ENCODE measurements around the gene CUL4B. TPM values are rescaled to one million over a fixed set of nuclear protein-coding genes. Genes with fewer than 3 reads are reported as not detected.
"Not testable (repeated sequence)": the region's sequence is repeated elsewhere in the genome, so short reads cannot be mapped to it uniquely, and the experiment has no call there.

CUL4B gene
- total RNA-seq, 1 donor from 2014 or later: 17.9 TPM

DNA sequence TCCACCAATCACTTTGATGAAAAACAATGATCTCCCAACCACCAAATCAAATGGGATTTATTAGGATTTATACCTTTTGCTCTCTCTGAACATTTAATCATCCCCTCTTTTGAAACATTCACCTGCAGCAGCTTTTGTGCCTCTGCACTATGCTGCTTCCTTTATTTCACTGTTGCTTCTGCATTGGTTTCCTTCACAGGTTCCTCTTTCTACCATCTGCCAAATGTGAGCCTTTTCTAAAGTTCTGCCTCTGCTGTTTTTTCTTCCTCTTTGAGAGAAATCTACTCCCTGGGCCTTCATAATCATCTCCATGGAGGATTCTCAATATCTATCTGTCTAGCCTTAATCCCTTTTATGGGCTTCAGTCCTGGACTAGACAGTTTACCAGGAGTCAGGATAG is 24.7 kb downstream of the CUL4B start:
- intact Hi-C loops (cut with DNase I): no loop called here
- no peak for DNase-seq (ENCODE audit: low spot score)

DNA sequence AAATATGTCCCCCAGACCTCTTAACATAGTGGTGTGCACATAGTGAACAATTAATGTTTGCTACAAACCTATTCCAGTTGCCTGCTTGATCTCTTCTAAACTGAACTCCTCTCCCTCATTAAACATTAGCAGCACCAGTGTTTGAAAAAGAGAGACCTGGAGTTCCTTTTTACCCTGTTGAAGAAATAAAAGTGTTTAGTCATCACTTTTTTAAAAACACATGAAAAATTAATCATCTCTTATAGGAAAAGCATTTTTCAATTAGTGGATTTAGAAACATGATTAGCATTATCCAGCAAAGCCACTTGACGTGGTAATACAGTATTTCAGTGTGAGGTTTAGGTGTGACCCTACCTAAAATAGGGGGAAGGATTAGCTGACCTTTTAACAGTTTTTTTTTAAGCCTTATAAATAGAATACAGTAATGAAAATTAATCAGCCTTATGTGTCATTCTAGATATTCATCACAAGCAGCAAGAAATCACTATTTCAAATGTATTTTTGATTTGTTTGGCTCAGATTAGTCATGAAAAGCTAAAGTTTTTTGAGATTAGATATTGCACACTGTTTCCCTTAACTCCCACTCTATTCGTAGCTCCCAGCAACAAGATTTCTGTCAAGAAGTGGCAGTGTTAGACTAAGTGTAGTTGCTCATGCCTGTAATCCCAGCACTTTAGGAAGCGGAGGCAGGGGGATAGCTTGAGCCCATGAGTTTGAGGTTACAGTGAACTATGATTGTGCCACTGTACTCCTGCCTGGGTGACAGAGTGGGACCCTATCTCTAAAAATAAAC is 26.2 kb downstream of the CUL4B start:
- intact Hi-C loops (cut with DNase I): no loop called here
- DNase-seq (ENCODE audit: low spot score): no peak

DNA sequence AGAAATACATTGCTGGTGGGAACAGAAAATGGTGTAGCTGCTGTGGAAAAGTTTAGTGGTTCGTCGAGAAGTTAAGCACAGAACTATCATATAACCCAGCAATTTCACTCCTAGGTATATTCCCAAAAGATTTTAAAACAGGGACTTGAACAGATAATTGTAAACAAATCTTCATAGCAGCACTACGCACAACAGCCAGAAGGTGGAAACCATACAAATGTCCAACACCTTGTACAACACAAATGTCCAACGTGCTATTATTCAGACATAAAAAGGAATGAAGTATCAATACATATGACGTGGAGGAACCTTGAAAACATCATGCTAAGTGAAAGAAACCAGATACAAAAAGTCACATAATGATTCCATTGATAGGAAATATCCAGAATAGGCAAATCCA is 37.9 kb downstream of the CUL4B start:
- no peak for DNase-seq (ENCODE audit: low spot score)
- intact Hi-C loops (cut with DNase I): no loop called here

DNA sequence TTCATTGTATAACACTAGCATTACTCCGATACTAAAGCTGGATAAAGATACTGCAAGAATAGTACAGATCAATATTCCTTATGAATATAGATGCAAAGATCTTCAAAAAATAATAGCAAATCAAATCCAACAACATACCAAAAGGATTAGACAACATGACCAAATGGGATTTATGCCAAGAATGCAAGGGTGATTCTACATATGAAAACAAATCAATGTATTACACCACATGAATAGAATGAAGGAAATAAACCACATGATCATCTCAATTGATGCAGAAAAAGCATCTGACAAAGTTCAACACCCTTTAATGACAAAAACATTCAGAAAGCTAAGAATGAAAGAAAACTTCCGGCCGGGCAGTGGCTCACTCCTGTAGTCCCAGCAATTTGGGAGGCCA is 42.8 kb downstream of the CUL4B start:
- no peak for DNase-seq (ENCODE audit: low spot score)
- intact Hi-C loops (cut with DNase I): no loop called here

DNA sequence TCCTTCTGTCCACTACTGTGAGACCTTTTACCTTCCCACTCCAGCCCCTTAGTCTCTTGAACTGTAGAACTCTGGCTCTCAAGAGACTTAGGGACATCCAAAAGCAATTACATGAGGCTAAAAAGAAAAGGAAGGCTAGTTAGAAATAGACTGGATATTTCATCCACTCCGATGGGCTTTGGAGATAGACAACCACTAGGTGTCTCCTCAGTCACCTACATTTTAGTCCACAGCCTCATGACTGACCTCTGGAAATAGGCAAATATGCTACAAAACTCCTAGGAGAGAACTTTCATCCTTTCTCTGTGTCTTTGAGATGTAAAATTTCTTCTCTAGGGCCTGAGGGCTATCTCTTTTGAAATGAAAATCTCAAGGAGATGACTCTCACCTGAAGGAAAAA is 46.5 kb downstream of the CUL4B start:
- intact Hi-C loops (cut with DNase I): no loop called here
- no peak for DNase-seq (ENCODE audit: low spot score)

DNA sequence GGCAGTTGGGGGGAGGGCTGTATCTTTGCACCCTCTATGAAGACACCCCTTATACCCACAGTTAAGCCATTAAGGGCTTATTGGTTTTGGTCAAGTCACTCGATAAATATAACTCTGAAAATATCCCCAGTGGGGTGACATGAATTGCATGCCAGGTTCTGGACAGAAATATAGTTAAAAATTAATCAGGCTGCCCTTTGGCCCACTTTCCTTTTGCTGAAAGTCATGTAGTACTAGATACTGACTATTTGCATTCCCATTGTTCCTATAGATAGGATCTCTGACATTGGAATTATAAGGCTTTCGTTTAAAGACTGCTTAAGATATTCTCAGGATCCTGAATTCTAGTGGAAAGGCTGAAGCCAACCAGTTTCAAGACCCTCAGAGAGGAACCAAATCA is 48.1 kb downstream of the CUL4B start:
- intact Hi-C loops (cut with DNase I): no loop called here
- DNase-seq (ENCODE audit: low spot score): no peak

DNA sequence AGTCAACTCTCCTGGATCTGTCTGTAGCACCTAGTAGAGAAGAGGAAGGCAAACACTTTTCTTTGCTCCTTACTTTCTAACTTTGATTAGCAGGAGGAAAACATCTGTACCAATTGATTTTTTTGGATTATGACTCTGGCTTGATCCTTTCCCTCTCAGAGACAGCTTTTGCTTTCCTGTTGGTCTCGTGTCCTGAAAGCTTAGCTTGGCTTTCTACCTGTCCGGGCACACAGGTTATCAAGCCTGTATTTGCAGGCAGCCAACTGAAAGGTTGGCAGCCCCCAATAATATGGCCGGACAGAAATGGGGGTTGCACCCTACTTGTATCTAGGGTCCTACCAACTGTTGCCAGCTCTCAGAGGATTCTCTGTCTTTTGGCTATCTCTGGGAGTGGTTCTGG is 48.5 kb downstream of the CUL4B start:
- no peak for DNase-seq (ENCODE audit: low spot score)
- intact Hi-C loops (cut with DNase I): no loop called here

- no peak for DNase-seq (ENCODE audit: low spot score)
- intact Hi-C loops (cut with DNase I): no loop called here
Measured at GRCh38 chrX:120504569-120504968, 56.2 kb downstream of the CUL4B start.

DNA sequence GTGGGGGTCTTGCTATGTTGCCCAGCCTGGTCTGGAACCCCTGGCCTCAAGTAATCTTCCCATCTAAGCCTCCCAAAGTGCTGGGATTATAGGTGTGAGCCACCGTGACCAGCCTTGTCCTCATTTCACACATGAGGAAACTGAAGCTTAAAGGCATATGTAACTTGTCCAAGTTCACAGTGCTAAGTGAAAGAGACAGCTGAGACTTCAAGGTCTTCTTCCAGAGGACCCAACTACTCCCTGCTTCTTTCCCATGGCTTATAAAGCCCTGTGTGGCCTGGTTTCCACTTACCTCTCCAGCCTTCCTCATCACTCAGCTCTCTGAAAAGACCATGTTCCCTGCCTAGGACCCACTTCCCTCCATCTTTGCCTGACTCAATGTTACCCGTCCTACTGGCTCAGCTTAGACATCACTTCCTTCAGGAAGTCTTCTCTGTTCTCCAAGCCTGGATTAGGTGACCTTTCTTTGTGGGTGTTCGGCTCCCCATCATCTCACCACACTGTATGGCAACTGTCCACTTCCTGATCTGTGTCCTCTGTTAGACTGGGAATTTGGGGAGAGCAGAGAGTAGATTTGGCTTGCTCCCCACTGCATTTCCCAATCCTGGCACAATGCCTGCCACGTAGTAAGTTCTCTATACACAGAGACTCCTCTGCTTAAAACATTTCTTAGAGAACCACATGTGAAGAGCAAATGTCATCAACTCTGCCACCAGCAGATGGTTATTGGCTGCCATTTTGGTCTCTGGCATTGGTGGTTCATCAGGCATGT is 61.3 kb downstream of the CUL4B start:
- intact Hi-C loops (cut with DNase I): loop anchor here (5.0 kb wide), 2 partner anchors 168 to 268 kb away; no protein-coding TSS in a partner anchor
- DNase-seq (ENCODE audit: low spot score): no peak

GRCh38 chrX:120490119-120490518 is 70.6 kb downstream of the CUL4B start:
- intact Hi-C loops (cut with DNase I); DNase-seq (ENCODE audit: low spot score): not testable (repeated sequence)

DNA sequence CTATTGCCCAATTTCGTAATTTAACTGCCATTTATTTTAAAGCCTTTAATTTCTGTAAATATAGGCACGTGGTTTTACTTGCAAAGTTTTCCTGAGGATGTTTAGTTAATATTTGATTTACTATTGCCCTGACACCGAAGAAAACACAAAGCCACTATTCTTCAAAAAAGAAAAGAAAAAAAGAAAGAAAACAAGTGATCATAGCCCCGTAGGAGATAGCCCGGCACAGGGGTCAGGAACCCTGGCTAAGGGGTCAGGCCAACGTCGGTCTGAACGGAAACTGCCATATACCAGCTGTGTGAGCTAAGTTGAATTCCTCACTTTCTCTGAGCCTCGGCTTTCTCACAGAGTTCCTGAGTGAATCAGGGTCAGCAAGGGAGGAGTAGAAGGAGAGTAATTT is 74.0 kb downstream of the CUL4B start:
- intact Hi-C loops (cut with DNase I): no loop called here
- DNase-seq (ENCODE audit: low spot score): no peak

- intact Hi-C loops (cut with DNase I): no loop called here
Measured at GRCh38 chrX:120485638-120486520, 74.9 kb downstream of the CUL4B start.

DNA sequence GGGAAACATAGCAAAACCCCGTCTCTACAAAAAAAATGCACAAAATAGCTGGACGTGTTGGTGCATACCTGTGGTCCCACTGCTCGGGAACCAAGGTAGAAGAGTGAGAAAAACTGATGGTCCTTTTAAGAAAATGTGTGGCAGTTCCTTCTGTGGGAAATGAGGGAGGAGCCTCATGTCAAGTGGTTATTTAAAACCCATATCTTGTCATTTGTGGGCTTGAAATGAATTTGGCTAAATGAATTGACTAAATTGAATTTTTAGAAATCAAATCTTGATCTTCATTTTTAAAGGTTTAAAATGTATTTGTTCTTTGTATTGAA is 75.5 kb downstream of the CUL4B start:
- DNase-seq (ENCODE audit: low spot score): no peak
- intact Hi-C loops (cut with DNase I): no loop called here

More at GRCh38 chrX:120485638-120486520, 74.9 kb downstream of the CUL4B start:
- peak; percentile 81 for DNase-seq (ENCODE audit: low spot score)

- intact Hi-C loops (cut with DNase I): no loop called here
- no peak for DNase-seq (ENCODE audit: low spot score)
Measured at GRCh38 chrX:120477453-120477852, 83.3 kb downstream of the CUL4B start.

- DNase-seq (ENCODE audit: low spot score): no peak
- intact Hi-C loops (cut with DNase I): no loop called here
Measured at GRCh38 chrX:120476714-120477113, 84.0 kb downstream of the CUL4B start.

DNA sequence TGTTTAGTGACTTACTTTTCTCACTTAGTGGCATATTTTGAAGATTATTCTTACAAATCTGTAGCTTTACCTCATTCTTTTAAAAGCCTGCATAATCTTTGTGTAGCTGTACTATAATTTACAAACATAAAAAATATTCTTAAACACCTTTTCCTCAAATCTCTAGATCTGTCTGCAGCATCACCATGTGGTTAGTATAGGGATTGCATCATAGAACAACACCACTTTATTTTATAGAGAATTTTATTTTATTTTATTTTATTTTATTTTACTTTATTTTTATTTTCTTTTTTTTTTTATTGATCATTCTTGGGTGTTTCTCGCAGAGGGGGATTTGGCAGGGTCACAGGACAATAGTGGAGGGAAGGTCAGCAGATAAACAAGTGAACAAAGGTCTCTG is 85.3 kb downstream of the CUL4B start:
- DNase-seq (ENCODE audit: low spot score); intact Hi-C loops (cut with DNase I): not testable (repeated sequence)

Measured in cardiac septum (tissue), 1 donor.